Brain microvascular endothelial cell (primary cell): Measurements from ENCODE around the gene MAMLD1.

Experiments used
- DNase-seq: peaks from one replicate; pipeline ENCODE4 v3.0.0-alpha.2; 2020
- H3K27ac ChIP-seq: fragments of 250-450 bp; sonication (Bioruptor Pico); 2 replicates; pipeline ENCODE4 v1.5.1; 2020; ENCODE audit warnings: mild to moderate bottlenecking, moderate library complexity
- H3K27me3 ChIP-seq: fragments of 250-450 bp; sonication (Bioruptor Pico); replicated peaks from 2 replicates; pipeline ENCODE4 v1.5.1; 2020; ENCODE audit warnings: mild to moderate bottlenecking
- H3K36me3 ChIP-seq: fragments of 250-450 bp; sonication (Bioruptor Pico); replicated peaks from 2 replicates; pipeline ENCODE4 v1.5.1; 2020; ENCODE audit warnings: mild to moderate bottlenecking
- H3K4me3 ChIP-seq: 2 replicates; pipeline ENCODE4 v1.5.1; 2011; ENCODE audit warnings: low read depth, mild to moderate bottlenecking, control low read depth, low read length, moderate library complexity
- CTCF ChIP-seq: IDR thresholded peaks from 2 replicates; pipeline ENCODE4 v1.5.1; 2011; ENCODE audit warnings: low read depth, mild to moderate bottlenecking, moderate library complexity, low read length, control low read depth, inconsistent platforms; ENCODE audit errors: missing control alignments
- in situ Hi-C: cut with HindIII; loops from 2 replicates; pipeline ENCODE4 v1.10.0; 2017; ENCODE audit warnings: low sequenced_read_pairs, low pct_ligation_motif_present

The MAMLD1 gene

GRCh38 chrX:150529587-150529986, 166.5 kb downstream of the MAMLD1 start:
- no peak for TF ChIP-seq CTCF
- in situ Hi-C loops = no loop called here

GRCh38 chrX:150530821-150531220, 167.7 kb downstream of the MAMLD1 start:
- no peak for TF ChIP-seq CTCF
- Histone ChIP-seq H3K4me3 (no peak overlapping the region), H3K27me3 (no peaks in the 10 kb centered on the region), H3K27ac (no peak overlapping the region), H3K36me3 (no peaks in the 10 kb centered on the region)
- in situ Hi-C loops = no loop called here
- DNase-seq = no peak

More at GRCh38 chrX:150529587-150529986, 166.5 kb downstream of the MAMLD1 start:
- Histone ChIP-seq H3K36me3 (no peaks in the 10 kb centered on the region), H3K27me3 (no peaks in the 10 kb centered on the region), H3K27ac (no peak overlapping the region), H3K4me3 (no peak overlapping the region)
- DNase-seq = no peak

GRCh38 chrX:150531467-150531866, 168.3 kb downstream of the MAMLD1 start:
- H3K27me3 ChIP-seq = no peaks in the 10 kb centered on the region
- TF ChIP-seq CTCF = no peak
- DNase-seq = no peak

GRCh38 chrX:150533863-150534262, 170.7 kb downstream of the MAMLD1 start:
- no peaks in the 10 kb centered on the region for H3K36me3 ChIP-seq
- TF ChIP-seq CTCF = no peak
- DNase-seq = no peak
- H3K4me3 ChIP-seq = no peak overlapping the region
- in situ Hi-C loops = no loop called here
- no peaks in the 10 kb centered on the region for H3K27me3 ChIP-seq
- no peak overlapping the region for H3K27ac ChIP-seq

More at GRCh38 chrX:150531467-150531866, 168.3 kb downstream of the MAMLD1 start:
- no peak overlapping the region for H3K4me3 ChIP-seq
- H3K36me3 ChIP-seq = no peaks in the 10 kb centered on the region
- in situ Hi-C loops = no loop called here
- no peak overlapping the region for H3K27ac ChIP-seq

GRCh38 chrX:150536455-150537116, 173.5 kb downstream of the MAMLD1 start:
- TF ChIP-seq CTCF = peak; percentile 41
- no peak overlapping the region for H3K27ac ChIP-seq
- no peak overlapping the region for H3K4me3 ChIP-seq
- DNase-seq = no peak
- in situ Hi-C loops = no loop called here
- no peaks in the 10 kb centered on the region for H3K27me3 ChIP-seq
- no peaks in the 10 kb centered on the region for H3K36me3 ChIP-seq

GRCh38 chrX:150537851-150538250, 174.7 kb downstream of the MAMLD1 start:
- Histone ChIP-seq H3K27me3 (no peaks in the 10 kb centered on the region), H3K4me3 (no peak overlapping the region), H3K36me3 (no peaks in the 10 kb centered on the region), H3K27ac (no peak overlapping the region)
- no peak for TF ChIP-seq CTCF
- in situ Hi-C loops = no loop called here
- DNase-seq = no peak
